ENCODE data around the gene CCPG1.

DNA sequence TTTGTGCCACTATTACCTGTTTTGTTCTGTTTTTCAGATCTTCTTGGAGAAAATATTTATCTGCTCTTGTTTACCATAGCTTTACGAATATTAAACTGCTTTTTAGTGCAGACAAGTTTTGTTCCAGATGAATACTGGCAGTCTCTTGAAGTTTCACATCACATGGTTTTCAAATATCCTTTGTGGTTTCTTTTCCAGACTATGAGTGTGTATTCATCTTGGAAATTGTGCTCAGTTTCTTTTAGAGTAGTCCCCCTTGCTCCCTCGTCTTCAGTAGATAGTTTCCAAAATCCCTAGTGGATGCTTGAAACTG lies 88.0 kb downstream of the CCPG1 start:
- TF ChIP-seq, protein P1, sequence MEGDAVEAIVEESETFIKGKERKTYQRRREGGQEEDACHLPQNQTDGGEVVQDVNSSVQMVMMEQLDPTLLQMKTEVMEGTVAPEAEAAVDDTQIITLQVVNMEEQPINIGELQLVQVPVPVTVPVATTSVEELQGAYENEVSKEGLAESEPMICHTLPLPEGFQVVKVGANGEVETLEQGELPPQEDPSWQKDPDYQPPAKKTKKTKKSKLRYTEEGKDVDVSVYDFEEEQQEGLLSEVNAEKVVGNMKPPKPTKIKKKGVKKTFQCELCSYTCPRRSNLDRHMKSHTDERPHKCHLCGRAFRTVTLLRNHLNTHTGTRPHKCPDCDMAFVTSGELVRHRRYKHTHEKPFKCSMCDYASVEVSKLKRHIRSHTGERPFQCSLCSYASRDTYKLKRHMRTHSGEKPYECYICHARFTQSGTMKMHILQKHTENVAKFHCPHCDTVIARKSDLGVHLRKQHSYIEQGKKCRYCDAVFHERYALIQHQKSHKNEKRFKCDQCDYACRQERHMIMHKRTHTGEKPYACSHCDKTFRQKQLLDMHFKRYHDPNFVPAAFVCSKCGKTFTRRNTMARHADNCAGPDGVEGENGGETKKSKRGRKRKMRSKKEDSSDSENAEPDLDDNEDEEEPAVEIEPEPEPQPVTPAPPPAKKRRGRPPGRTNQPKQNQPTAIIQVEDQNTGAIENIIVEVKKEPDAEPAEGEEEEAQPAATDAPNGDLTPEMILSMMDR (IDR thresholded peaks at IDR 0.05; ENCODE audit: low read depth, low read length): no peak
- no peak for TF ChIP-seq EZH2phosphoT487 (IDR thresholded peaks at IDR 0.05; ENCODE audit: low read depth)

All from OCI-LY3 (cell line).